Calu3 (cell line): ENCODE results near the gene RFTN1. TPM values are rescaled to one million over a fixed set of nuclear protein-coding genes. Genes with fewer than 3 reads are reported as not detected.

Source experiments
- BruUV-seq: library from RNA; stranded (reverse); fragments of 400-500 nt; replicated peaks from 2 replicates; lab custom pipeline; 2021; lab: Mats Ljungman, UMichigan
- CTCF ChIA-PET: fragments of 300-600 bp; sonication (Branson Sonifier 250); formaldehyde crosslinking; loops from one replicate; lab custom pipeline; 2022; ENCODE audit warnings: antibody characterized with exemption; lab: Charles Lee
- DNase-seq: peaks from one replicate; pipeline ENCODE4 v3.0.0; 2022
- H3K27ac Mint-ChIP-seq: one replicate; pipeline ENCODE4 v1.8.0; 2022; ENCODE audit warnings: mixed read lengths; ENCODE audit not compliant: unreplicated experiment
- H3K27me3 Mint-ChIP-seq: one replicate; pipeline ENCODE4 v1.8.0; 2022; ENCODE audit warnings: mixed read lengths; ENCODE audit not compliant: unreplicated experiment
- H3K36me3 Mint-ChIP-seq: one replicate; pipeline ENCODE4 v1.8.0; 2022; ENCODE audit warnings: mild to moderate bottlenecking, moderate library complexity, mixed read lengths; ENCODE audit not compliant: insufficient read depth, unreplicated experiment
- H3K4me1 Mint-ChIP-seq: one replicate; pipeline ENCODE4 v1.8.0; 2022; ENCODE audit warnings: mild to moderate bottlenecking, low read depth, mixed read lengths; ENCODE audit not compliant: unreplicated experiment
- H3K4me3 Mint-ChIP-seq: one replicate; pipeline ENCODE4 v1.8.0; 2022; ENCODE audit warnings: mild to moderate bottlenecking, low read depth, moderate library complexity, mixed read lengths; ENCODE audit not compliant: unreplicated experiment
- H3K9me3 Mint-ChIP-seq: one replicate; pipeline ENCODE4 v1.8.0; 2022; ENCODE audit warnings: low read depth, mixed read lengths; ENCODE audit not compliant: unreplicated experiment
- intact Hi-C: fragments of 100-400 bp; cut with micrococcal nuclease; formaldehyde crosslinking; loops from one replicate; pipeline ENCODE4 v1.10.0; 2022; ENCODE audit not compliant: unreplicated experiment
- total RNA-seq: library from RNA; stranded (reverse); gene quantifications from 2 replicates; pipeline ENCODE4 v1.2.3, GENCODE V29; 2022
- TF ChIP-seq, protein P1 (sequence below): fragments of 200-600 bp; IDR thresholded peaks from one replicate; pipeline ENCODE4 v1.8.0; 2022; ENCODE audit warnings: antibody characterized with exemption; ENCODE audit not compliant: unreplicated experiment

RFTN1 gene
- total RNA-seq, 1 experiment from 2014 or later, result 1.6 TPM

- Mint-ChIP-seq H3K36me3 (no peaks in the 10 kb centered on the region), H3K4me3 (no peak overlapping the region), H3K9me3 (no peaks in the 10 kb centered on the region), H3K27ac (no peak overlapping the region), H3K27me3 (no peaks in the 10 kb centered on the region), H3K4me1 (peaks cover 25% of the 10 kb centered on the region)
- no peak for DNase-seq
- no TSS peak for BruUV-seq
- intact Hi-C loops, result no loop called here
- CTCF ChIA-PET, result no interaction called here
- TF ChIP-seq, protein P1, sequence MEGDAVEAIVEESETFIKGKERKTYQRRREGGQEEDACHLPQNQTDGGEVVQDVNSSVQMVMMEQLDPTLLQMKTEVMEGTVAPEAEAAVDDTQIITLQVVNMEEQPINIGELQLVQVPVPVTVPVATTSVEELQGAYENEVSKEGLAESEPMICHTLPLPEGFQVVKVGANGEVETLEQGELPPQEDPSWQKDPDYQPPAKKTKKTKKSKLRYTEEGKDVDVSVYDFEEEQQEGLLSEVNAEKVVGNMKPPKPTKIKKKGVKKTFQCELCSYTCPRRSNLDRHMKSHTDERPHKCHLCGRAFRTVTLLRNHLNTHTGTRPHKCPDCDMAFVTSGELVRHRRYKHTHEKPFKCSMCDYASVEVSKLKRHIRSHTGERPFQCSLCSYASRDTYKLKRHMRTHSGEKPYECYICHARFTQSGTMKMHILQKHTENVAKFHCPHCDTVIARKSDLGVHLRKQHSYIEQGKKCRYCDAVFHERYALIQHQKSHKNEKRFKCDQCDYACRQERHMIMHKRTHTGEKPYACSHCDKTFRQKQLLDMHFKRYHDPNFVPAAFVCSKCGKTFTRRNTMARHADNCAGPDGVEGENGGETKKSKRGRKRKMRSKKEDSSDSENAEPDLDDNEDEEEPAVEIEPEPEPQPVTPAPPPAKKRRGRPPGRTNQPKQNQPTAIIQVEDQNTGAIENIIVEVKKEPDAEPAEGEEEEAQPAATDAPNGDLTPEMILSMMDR, result no peak
Observed at GRCh38 chr3:16477056-16477455, 36.4 kb downstream of the RFTN1 start.

- H3K4me1 Mint-ChIP-seq, result peaks cover 21% of the 10 kb centered on the region
- no peaks in the 10 kb centered on the region for H3K36me3 Mint-ChIP-seq
- H3K9me3 Mint-ChIP-seq, result no peaks in the 10 kb centered on the region
- no TSS peak for BruUV-seq
- H3K27me3 Mint-ChIP-seq, result no peaks in the 10 kb centered on the region
- H3K27ac Mint-ChIP-seq, result no peak overlapping the region
- TF ChIP-seq, protein P1, result no peak
- intact Hi-C loops, result no loop called here
- no peak overlapping the region for H3K4me3 Mint-ChIP-seq
- CTCF ChIA-PET, result no interaction called here
- no peak for DNase-seq
Observed at GRCh38 chr3:16476636-16477035, 36.9 kb downstream of the RFTN1 start.

- intact Hi-C loops, result no loop called here
- peaks cover 12% of the 10 kb centered on the region for H3K4me1 Mint-ChIP-seq
Observed at GRCh38 chr3:16475766-16476165, 37.7 kb downstream of the RFTN1 start.

DNA sequence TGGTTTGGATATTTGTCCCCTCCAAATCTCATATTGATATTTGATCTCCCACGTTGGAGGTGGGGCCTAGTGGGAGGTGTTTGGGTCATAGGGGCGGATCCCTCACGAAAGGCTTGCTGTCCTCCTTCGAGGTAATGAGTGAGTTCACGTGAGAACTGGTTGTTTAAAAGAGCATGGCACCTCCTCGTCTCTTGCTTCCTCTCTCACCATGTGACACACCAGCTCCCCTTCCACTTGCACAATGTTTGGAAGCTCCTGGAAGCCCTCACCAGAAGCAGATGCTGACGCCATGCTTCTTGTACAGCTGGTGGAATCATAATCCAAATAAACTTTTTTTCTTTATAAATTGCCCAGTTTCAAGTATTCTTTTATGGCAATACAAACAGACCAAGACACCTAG lies 38.6 kb downstream of the RFTN1 start:
- Mint-ChIP-seq H3K4me3 (no peak overlapping the region), H3K27me3 (no peaks in the 10 kb centered on the region), H3K4me1 (peaks cover 10% of the 10 kb centered on the region), H3K9me3 (no peaks in the 10 kb centered on the region), H3K36me3 (no peaks in the 10 kb centered on the region), H3K27ac (no peak overlapping the region)
- no TSS peak for BruUV-seq
- intact Hi-C loops, result no loop called here
- no peak for DNase-seq
- CTCF ChIA-PET, result interaction anchor here (0.6 kb wide), 1 partner anchor 53 kb away, joined by 3 read pairs; no protein-coding TSS in a partner anchor
- TF ChIP-seq, protein P1, result no peak

More at GRCh38 chr3:16475766-16476165, 37.7 kb downstream of the RFTN1 start:
- no peaks in the 10 kb centered on the region for H3K36me3 Mint-ChIP-seq
- DNase-seq, result no peak
- H3K9me3 Mint-ChIP-seq, result no peaks in the 10 kb centered on the region
- H3K27me3 Mint-ChIP-seq, result no peaks in the 10 kb centered on the region
- CTCF ChIA-PET, result no interaction called here
- H3K4me3 Mint-ChIP-seq, result no peak overlapping the region
- no TSS peak for BruUV-seq
- TF ChIP-seq, protein P1, result no peak
- no peak overlapping the region for H3K27ac Mint-ChIP-seq
